Activated CD8-positive, alpha-beta memory T cell treated with anti-CD3 and anti-CD28 coated beads for 1 hour (primary cell): ENCODE results near the gene CCDC102A.

Source experiments
- DNase-seq, 2 donors: peaks; one replicate each; pipeline ENCODE4 v3.0.0-alpha.2; 2020; ENCODE audit warnings: low read depth in 1 of 2; ENCODE audit errors: extremely low read depth in 1 of 2

CCDC102A gene

GRCh38 chr16:57479976-57480753, 56.2 kb downstream of the CCDC102A start:
- DNase-seq, result no peak

GRCh38 chr16:57479205-57479975, 57.0 kb downstream of the CCDC102A start:
- DNase-seq, result no peak

GRCh38 chr16:57478396-57479204, 57.8 kb downstream of the CCDC102A start:
- DNase-seq, result no peak

- DNase-seq, result no peak
Measured at GRCh38 chr16:57477531-57478202, 58.7 kb downstream of the CCDC102A start.

- no peak for DNase-seq
Measured at GRCh38 chr16:57476546-57477410, 59.6 kb downstream of the CCDC102A start.

- DNase-seq, result peak; percentile 39 to 45
Measured at GRCh38 chr16:57475711-57476339, 60.5 kb downstream of the CCDC102A start.

- no peak for DNase-seq
Measured at GRCh38 chr16:57474671-57475661, 61.4 kb downstream of the CCDC102A start.

GRCh38 chr16:57473906-57474305, 62.5 kb downstream of the CCDC102A start:
- no peak for DNase-seq

- no peak for DNase-seq
Measured at GRCh38 chr16:57473176-57473840, 63.1 kb downstream of the CCDC102A start.

- DNase-seq, result no peak
Measured at GRCh38 chr16:57472665-57473060, 63.7 kb downstream of the CCDC102A start.

GRCh38 chr16:57471852-57472664, 64.3 kb downstream of the CCDC102A start:
- DNase-seq, result no peak

- DNase-seq, result no peak
Measured at GRCh38 chr16:57471209-57471608, 65.2 kb downstream of the CCDC102A start.

- no peak for DNase-seq
Measured at GRCh38 chr16:57470711-57471110, 65.7 kb downstream of the CCDC102A start.

GRCh38 chr16:57469917-57470470, 66.4 kb downstream of the CCDC102A start:
- DNase-seq, result no peak

GRCh38 chr16:57469046-57469445, 67.3 kb downstream of the CCDC102A start:
- no peak for DNase-seq

GRCh38 chr16:57468346-57468745, 68.0 kb downstream of the CCDC102A start:
- no peak for DNase-seq
